ENCODE measurements around the gene RNF152.
"Not testable (repeated sequence)": the region's sequence is repeated elsewhere in the genome, so short reads cannot be mapped to it uniquely, and the experiment has no call there.

RNF152 gene

GRCh38 chr18:61817086-61817485 lies 75.7 kb downstream of the RNF152 start:
- H3K4me3 ChIP-seq (ENCODE audit: low read depth, low read length), result no peak overlapping the region
- TF ChIP-seq, protein P1, sequence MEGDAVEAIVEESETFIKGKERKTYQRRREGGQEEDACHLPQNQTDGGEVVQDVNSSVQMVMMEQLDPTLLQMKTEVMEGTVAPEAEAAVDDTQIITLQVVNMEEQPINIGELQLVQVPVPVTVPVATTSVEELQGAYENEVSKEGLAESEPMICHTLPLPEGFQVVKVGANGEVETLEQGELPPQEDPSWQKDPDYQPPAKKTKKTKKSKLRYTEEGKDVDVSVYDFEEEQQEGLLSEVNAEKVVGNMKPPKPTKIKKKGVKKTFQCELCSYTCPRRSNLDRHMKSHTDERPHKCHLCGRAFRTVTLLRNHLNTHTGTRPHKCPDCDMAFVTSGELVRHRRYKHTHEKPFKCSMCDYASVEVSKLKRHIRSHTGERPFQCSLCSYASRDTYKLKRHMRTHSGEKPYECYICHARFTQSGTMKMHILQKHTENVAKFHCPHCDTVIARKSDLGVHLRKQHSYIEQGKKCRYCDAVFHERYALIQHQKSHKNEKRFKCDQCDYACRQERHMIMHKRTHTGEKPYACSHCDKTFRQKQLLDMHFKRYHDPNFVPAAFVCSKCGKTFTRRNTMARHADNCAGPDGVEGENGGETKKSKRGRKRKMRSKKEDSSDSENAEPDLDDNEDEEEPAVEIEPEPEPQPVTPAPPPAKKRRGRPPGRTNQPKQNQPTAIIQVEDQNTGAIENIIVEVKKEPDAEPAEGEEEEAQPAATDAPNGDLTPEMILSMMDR (IDR thresholded peaks at IDR 0.05; ENCODE audit: insufficient read depth, low read depth, low read length, missing control alignments), result no peak
- no peak for DNase-seq (ENCODE audit: low read depth)

DNA sequence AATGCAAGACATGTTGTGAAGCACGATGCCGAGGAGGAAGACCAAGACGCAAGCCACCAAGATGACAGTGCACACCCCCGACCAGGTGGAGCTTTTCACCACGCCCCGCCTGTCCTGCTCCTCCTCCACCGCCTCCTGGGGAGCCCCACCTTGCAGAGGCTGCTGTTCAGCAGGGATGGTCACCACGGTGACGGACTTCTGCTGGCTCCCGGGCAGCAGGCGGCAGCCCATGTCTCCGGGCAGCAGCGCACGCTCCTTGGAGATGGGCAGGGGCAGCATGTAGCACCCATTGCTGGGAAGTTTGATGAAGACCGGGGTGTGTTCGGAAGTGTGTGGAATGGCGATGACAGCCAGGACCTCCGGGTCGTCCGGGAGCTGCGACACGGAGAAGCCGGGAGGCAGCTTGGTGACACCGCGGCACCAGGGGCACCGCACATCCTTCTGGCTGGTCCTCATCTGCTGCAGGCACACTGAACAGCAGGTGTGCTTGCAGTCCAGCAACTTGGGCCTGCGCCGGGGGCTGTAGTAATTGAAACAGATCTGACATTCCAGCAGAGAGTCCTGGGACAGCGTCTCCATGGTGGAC lies 76.8 kb downstream of the RNF152 start:
- TF ChIP-seq, protein P1 (IDR thresholded peaks at IDR 0.05; ENCODE audit: insufficient read depth, low read depth, low read length, missing control alignments), result no peak
- DNase-seq (ENCODE audit: low read depth), result no peak

DNA sequence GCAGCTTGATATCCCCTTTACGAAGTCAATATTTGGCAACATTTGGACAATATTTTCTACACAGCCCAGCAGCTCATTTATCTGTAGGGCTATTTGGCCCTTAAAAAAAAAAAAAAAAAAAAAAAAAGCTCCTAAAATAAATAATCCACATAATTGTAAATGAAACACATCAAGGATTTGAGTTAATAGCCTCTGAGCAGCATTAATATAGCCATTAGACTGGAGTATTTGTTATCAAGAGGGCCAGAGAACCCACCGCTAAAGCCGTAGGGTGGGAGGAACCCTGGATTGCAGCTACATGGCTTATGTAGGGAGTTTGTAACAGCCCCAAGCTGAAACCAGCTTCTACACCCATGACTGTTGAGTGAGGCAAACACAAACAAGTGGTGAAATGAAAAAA lies 84.5 kb downstream of the RNF152 start:
- TF ChIP-seq, protein P1 (IDR thresholded peaks at IDR 0.05; ENCODE audit: insufficient read depth, low read depth, low read length, missing control alignments), result no peak
- no peak for DNase-seq (ENCODE audit: low read depth)
- H3K4me3 ChIP-seq (ENCODE audit: low read depth, low read length), result no peak overlapping the region

More for the DNA sequence above, 76.8 kb downstream of the RNF152 start:
- H3K4me3 ChIP-seq (ENCODE audit: low read depth, low read length), result no peak overlapping the region

DNA sequence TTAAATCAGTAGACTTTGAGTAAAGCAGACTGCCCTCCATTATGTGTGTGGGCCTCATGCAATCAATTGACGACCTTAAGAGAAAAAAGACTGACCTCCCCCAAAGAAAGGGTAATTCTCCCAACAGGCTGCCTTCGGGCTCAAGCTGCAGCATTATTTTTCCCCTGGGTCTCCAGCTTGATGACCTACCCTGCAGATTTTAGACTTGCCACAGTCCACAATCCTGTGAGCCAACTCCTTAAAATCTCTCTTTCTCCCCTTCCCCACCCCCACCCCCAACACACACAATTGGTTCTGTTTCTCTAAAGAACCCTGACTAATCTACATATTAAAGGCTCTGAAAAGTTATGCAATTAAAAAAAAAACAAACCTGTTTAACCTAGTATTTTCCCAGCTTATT lies 89.4 kb downstream of the RNF152 start:
- no peak overlapping the region for H3K4me3 ChIP-seq (ENCODE audit: low read depth, low read length)
- TF ChIP-seq, protein P1 (IDR thresholded peaks at IDR 0.05; ENCODE audit: insufficient read depth, low read depth, low read length, missing control alignments), result no peak
- DNase-seq (ENCODE audit: low read depth), result no peak

- TF ChIP-seq, protein P1 (IDR thresholded peaks at IDR 0.05; ENCODE audit: insufficient read depth, low read depth, low read length, missing control alignments), result no peak
- DNase-seq (ENCODE audit: low read depth), result no peak
These were observed 94.9 kb downstream of the RNF152 start for GRCh38 chr18:61797696-61798590.

GRCh38 chr18:61791031-61791430 lies 101.8 kb downstream of the RNF152 start:
- no peak overlapping the region for H3K4me3 ChIP-seq (ENCODE audit: low read depth, low read length)
- no peak for DNase-seq (ENCODE audit: low read depth)
- TF ChIP-seq, protein P1 (IDR thresholded peaks at IDR 0.05; ENCODE audit: insufficient read depth, low read depth, low read length, missing control alignments), result no peak

More at GRCh38 chr18:61797696-61798590, 94.9 kb downstream of the RNF152 start:
- no peak overlapping the region for H3K4me3 ChIP-seq (ENCODE audit: low read depth, low read length)

DNA sequence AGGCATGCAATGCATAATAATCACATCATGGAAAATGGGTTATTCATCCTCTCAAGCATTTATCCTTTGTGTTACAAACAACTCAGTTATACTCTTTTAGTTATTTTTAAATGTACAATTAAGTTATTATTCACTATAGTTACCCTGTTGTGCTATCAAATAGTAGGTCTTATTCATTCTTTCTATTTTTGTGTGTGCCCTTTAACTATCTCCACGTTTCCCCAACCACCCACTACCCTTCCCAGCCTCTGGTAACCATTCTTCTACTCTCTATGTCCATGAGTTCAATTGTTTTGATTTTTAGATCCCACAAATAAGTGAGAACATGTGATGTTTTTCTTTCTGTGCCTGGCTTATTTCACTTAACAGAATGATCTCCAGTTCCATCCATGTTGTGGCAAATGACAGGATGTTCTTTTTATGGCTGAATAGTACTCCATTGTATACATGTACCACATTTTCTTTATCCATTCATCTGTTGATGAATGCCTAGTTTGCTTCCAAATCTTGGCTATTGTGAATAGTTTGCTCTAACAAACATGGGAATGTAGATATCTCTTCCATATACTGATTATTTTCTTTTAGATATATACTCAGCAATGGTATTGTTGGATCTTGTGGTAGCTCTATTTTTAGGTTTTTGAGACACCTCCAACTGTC lies 105.7 kb downstream of the RNF152 start:
- not testable (repeated sequence) for H3K4me3 ChIP-seq (ENCODE audit: low read depth, low read length); DNase-seq (ENCODE audit: low read depth)
